ENCODE measurements around the gene PCDHB7.
"Not testable (repeated sequence)": the region's sequence is repeated elsewhere in the genome, so short reads cannot be mapped to it uniquely, and the experiment has no call there.

The PCDHB7 gene

DNA sequence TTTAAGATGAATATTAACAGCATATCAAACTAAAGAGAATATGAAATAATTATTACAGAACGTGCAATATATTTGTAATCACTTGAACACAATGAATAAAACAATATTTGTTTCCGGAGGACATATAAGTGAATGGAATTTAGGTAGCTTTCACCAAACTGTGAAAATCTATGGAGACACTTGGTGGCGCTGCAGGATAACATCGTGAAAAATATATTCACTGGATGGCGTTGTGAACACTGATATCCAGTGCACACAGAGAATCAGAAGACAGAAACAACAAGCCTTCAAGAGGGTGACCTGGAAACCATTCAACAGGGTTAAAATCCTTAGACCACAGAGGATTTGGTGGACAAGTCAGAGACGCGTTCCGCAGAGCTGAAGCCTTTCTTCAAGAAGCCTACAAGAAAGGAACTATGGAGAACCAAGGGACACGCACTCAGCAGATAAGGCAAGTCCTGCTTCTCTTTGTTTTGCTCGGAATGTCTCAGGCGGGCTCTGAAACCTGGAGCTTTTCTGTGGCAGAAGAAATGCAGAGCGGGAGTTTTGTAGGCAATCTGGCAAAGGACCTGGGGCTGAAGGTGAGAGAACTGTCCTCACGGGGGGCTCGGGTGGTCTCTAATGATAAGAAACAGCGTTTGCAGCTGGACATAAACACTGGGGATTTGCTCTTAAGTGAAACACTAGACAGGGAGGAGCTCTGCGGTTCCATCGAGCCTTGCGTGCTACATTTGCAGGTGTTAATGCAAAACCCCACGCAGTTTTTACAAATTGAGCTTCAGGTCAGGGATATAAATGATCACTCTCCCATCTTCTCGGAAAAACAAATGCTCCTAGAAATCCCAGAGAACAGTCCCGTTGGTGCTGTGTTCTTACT is 27.2 kb downstream of the PCDHB7 start, which contains the start of gene PCDHB11:
Gene PCDHB11 (plus strand): TSS at position 269 of the 877 bp plus-strand sequence. CDS start 148 bp downstream, at position 417.
- peak within 1 kb of the TSS; percentile 9 to 17 for H3K4me3 ChIP-seq
- peaks cover 0 to 41% (median 14%) of the 10 kb centered on the region in 3 donors for H3K36me3 ChIP-seq
- TF ChIP-seq, protein P1, sequence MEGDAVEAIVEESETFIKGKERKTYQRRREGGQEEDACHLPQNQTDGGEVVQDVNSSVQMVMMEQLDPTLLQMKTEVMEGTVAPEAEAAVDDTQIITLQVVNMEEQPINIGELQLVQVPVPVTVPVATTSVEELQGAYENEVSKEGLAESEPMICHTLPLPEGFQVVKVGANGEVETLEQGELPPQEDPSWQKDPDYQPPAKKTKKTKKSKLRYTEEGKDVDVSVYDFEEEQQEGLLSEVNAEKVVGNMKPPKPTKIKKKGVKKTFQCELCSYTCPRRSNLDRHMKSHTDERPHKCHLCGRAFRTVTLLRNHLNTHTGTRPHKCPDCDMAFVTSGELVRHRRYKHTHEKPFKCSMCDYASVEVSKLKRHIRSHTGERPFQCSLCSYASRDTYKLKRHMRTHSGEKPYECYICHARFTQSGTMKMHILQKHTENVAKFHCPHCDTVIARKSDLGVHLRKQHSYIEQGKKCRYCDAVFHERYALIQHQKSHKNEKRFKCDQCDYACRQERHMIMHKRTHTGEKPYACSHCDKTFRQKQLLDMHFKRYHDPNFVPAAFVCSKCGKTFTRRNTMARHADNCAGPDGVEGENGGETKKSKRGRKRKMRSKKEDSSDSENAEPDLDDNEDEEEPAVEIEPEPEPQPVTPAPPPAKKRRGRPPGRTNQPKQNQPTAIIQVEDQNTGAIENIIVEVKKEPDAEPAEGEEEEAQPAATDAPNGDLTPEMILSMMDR (IDR thresholded peaks at IDR 0.05), result no peak
- no peaks in the 10 kb centered on the region for H3K27me3 ChIP-seq
- intact Hi-C loops (cut with DNase I; ENCODE audit: low total_unique reads), result no loop called here
- DNase-seq, result no peak
- no peak within 1 kb of the TSS for H3K27ac ChIP-seq
- no peaks in the 10 kb centered on the region for H3K4me1 ChIP-seq
- peaks cover 5 to 95% (median 67%) of the 10 kb centered on the region in 3 donors for H3K9me3 ChIP-seq

DNA sequence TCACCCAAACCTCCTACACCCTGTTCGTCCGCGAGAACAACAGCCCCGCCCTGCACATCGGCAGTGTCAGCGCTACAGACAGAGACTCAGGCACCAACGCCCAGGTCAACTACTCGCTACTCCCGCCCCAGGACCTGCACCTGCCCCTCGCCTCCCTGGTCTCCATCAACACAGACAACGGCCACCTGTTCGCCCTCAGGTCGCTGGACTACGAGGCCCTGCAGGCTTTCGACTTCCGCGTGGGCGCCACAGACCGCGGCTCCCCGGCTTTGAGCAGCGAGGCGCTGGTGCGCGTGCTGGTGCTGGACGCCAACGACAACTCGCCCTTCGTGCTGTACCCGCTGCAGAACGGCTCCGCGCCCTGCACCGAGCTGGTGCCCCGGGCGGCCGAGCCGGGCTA is 28.7 kb downstream of the PCDHB7 start:
- Histone ChIP-seq H3K36me3 (peaks cover 0 to 40% (median 24%) of the 10 kb centered on the region in 3 donors), H3K9me3 (peaks cover 5 to 94% (median 69%) of the 10 kb centered on the region in 3 donors)
- H3K27ac ChIP-seq; H3K27me3 ChIP-seq; H3K4me3 ChIP-seq; DNase-seq; H3K4me1 ChIP-seq; intact Hi-C loops (cut with DNase I; ENCODE audit: low total_unique reads): not testable (repeated sequence)

DNA sequence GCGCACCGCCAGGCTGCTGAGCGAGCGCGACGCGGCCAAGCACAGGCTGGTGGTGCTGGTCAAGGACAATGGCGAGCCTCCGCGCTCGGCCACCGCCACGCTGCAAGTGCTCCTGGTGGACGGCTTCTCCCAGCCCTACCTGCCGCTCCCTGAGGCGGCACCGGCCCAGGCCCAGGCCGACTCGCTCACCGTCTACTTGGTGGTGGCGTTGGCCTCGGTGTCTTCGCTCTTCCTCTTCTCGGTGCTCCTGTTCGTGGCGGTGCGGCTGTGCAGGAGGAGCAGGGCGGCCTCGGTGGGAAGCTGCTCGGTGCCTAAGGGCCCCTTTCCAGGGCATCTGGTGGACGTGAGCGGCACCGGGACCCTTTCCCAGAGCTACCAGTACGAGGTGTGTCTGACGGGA is 29.2 kb downstream of the PCDHB7 start:
- H3K9me3 ChIP-seq, result peaks cover 5 to 94% (median 68%) of the 10 kb centered on the region in 3 donors
- H3K4me1 ChIP-seq; H3K27ac ChIP-seq; H3K4me3 ChIP-seq; intact Hi-C loops (cut with DNase I; ENCODE audit: low total_unique reads); DNase-seq; H3K27me3 ChIP-seq: not testable (repeated sequence)
- peaks cover 0 to 38% (median 24%) of the 10 kb centered on the region in 3 donors for H3K36me3 ChIP-seq

DNA sequence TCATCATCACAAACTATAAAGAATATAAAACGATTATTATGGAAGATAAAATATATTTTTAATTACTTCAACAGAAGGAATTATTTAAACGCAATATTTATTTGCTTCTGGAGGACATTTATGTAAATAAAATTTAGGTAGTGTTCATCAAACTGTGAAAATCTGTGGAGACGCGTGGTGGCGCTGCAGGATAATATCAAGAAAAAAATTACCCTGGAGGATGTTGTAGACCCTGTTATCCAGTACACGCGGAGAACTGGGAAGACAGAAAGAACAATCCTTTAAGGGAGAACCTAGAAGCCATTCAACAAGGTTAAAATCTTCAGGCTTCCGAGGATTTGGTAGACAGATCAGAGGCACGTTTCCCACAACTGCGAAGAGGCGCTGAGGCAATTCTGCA is 36.0 kb downstream of the PCDHB7 start, which contains the start of gene PCDHB12:
Gene PCDHB12 (plus strand): TSS at position 242 of the 400 bp plus-strand sequence. CDS start 189 bp downstream, outside the sequence.
- Histone ChIP-seq H3K27me3 (no peaks in the 10 kb centered on the region), H3K27ac (no peak within 1 kb of the TSS), H3K4me1 (no peaks in the 10 kb centered on the region), H3K36me3 (peaks cover 0 to 24% (median 15%) of the 10 kb centered on the region in 3 donors), H3K4me3 (peak within 1 kb of the TSS; percentile 22 to 23), H3K9me3 (peaks cover 0 to 96% (median 50%) of the 10 kb centered on the region in 3 donors)
- TF ChIP-seq, protein P1 (IDR thresholded peaks at IDR 0.05), result no peak
- intact Hi-C loops (cut with DNase I; ENCODE audit: low total_unique reads), result no loop called here
- no peak for DNase-seq

DNA sequence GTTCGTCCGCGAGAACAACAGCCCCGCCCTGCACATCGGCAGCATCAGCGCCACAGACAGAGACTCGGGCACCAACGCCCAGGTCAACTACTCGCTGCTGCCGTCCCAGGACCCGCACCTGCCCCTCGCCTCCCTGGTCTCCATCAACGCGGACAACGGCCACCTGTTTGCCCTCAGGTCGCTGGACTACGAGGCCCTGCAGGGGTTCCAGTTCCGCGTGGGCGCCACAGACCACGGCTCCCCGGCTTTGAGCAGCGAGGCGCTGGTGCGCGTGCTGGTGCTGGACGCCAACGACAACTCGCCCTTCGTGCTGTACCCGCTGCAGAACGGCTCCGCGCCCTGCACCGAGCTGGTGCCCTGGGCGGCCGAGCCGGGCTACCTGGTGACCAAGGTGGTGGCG is 37.8 kb downstream of the PCDHB7 start:
- intact Hi-C loops (cut with DNase I; ENCODE audit: low total_unique reads); H3K4me1 ChIP-seq; H3K27ac ChIP-seq; DNase-seq; H3K4me3 ChIP-seq; H3K27me3 ChIP-seq: not testable (repeated sequence)
- Histone ChIP-seq H3K36me3 (peaks cover 0 to 22% (median 11%) of the 10 kb centered on the region in 3 donors), H3K9me3 (peaks cover 0 to 94% (median 57%) of the 10 kb centered on the region in 3 donors)

DNA sequence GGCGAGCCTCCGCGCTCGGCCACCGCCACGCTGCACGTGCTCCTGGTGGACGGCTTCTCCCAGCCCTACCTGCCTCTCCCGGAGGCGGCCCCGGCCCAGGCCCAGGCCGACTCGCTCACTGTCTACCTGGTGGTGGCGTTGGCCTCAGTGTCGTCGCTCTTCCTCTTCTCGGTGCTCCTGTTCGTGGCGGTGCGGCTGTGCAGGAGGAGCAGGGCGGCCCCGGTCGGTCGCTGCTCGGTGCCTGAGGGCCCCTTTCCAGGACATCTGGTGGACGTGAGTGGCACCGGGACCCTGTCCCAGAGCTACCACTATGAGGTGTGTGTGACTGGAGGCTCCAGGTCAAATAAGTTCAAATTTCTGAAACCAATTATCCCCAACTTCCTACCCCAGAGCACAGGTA is 38.4 kb downstream of the PCDHB7 start:
- intact Hi-C loops (cut with DNase I; ENCODE audit: low total_unique reads); H3K4me3 ChIP-seq; DNase-seq; H3K4me1 ChIP-seq; H3K27ac ChIP-seq; H3K27me3 ChIP-seq: not testable (repeated sequence)
- Histone ChIP-seq H3K9me3 (peaks cover 0 to 93% (median 62%) of the 10 kb centered on the region in 3 donors), H3K36me3 (peaks cover 0 to 20% (median 8%) of the 10 kb centered on the region in 3 donors)

DNA sequence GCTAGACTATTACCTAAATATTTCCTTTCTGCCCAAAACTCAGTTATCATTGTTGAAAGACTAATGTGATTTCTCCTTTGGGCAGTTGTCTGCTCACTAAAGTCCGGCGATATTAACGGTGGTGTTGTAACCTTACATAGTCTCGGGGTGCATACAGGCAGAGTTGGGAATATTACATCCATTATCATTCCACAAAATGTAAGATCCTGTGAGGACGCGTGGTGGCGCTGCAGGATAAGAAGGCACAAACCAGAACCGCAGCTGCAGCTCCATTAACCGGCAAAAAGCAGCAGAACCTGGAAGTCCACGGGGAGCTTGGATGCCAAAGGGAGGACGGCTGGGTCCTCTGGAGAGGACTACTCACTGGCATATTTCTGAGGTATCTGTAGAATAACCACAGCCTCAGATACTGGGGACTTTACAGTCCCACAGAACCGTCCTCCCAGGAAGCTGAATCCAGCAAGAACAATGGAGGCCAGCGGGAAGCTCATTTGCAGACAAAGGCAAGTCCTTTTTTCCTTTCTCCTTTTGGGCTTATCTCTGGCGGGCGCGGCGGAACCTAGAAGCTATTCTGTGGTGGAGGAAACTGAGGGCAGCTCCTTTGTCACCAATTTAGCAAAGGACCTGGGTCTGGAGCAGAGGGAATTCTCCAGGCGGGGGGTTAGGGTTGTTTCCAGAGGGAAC is 41.4 kb downstream of the PCDHB7 start, which contains the start of gene PCDHB13:
Gene PCDHB13 (plus strand): TSS at position 264 of the 684 bp plus-strand sequence. CDS start 205 bp downstream, at position 469.
- TF ChIP-seq, protein P1 (IDR thresholded peaks at IDR 0.05), result peak; percentile 15 to 16
- Histone ChIP-seq H3K4me3 (peak within 1 kb of the TSS in 1 of 2 donors; percentile 22), H3K36me3 (peaks cover 5 to 34% (median 28%) of the 10 kb centered on the region in 3 donors), H3K9me3 (peaks cover 14 to 95% (median 72%) of the 10 kb centered on the region in 3 donors)
- H3K4me1 ChIP-seq; H3K27me3 ChIP-seq; intact Hi-C loops (cut with DNase I; ENCODE audit: low total_unique reads); DNase-seq; H3K27ac ChIP-seq: not testable (repeated sequence)

DNA sequence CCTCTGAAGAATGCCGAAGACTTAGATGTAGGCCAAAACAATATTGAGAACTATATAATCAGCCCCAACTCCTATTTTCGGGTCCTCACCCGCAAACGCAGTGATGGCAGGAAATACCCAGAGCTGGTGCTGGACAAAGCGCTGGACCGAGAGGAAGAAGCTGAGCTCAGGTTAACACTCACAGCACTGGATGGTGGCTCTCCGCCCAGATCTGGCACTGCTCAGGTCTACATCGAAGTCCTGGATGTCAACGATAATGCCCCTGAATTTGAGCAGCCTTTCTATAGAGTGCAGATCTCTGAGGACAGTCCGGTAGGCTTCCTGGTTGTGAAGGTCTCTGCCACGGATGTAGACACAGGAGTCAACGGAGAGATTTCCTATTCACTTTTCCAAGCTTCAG is 42.1 kb downstream of the PCDHB7 start:
- H3K4me3 ChIP-seq; H3K27me3 ChIP-seq; H3K4me1 ChIP-seq; intact Hi-C loops (cut with DNase I; ENCODE audit: low total_unique reads); H3K27ac ChIP-seq; DNase-seq: not testable (repeated sequence)
- peaks cover 5 to 37% (median 35%) of the 10 kb centered on the region in 3 donors for H3K36me3 ChIP-seq
- H3K9me3 ChIP-seq, result peaks cover 19 to 95% (median 72%) of the 10 kb centered on the region in 3 donors

DNA sequence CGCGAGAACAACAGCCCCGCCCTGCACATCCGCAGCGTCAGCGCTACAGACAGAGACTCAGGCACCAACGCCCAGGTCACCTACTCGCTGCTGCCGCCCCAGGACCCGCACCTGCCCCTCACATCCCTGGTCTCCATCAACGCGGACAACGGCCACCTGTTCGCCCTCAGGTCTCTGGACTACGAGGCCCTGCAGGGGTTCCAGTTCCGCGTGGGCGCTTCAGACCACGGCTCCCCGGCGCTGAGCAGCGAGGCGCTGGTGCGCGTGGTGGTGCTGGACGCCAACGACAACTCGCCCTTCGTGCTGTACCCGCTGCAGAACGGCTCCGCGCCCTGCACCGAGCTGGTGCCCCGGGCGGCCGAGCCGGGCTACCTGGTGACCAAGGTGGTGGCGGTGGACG is 43.1 kb downstream of the PCDHB7 start:
- H3K4me1 ChIP-seq; H3K27me3 ChIP-seq; H3K27ac ChIP-seq; H3K4me3 ChIP-seq; DNase-seq; intact Hi-C loops (cut with DNase I; ENCODE audit: low total_unique reads): not testable (repeated sequence)
- Histone ChIP-seq H3K36me3 (peaks cover 5 to 45% (median 30%) of the 10 kb centered on the region in 3 donors), H3K9me3 (peaks cover 19 to 95% (median 73%) of the 10 kb centered on the region in 3 donors)

DNA sequence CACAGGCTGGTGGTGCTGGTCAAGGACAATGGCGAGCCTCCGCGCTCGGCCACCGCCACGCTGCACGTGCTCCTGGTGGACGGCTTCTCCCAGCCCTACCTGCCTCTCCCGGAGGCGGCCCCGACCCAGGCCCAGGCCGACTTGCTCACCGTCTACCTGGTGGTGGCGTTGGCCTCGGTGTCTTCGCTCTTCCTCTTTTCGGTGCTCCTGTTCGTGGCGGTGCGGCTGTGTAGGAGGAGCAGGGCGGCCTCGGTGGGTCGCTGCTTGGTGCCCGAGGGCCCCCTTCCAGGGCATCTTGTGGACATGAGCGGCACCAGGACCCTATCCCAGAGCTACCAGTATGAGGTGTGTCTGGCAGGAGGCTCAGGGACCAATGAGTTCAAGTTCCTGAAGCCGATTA is 43.6 kb downstream of the PCDHB7 start:
- intact Hi-C loops (cut with DNase I; ENCODE audit: low total_unique reads); DNase-seq; H3K27ac ChIP-seq: not testable (repeated sequence)

More for the DNA sequence above, 43.6 kb downstream of the PCDHB7 start:
- not testable (repeated sequence) for H3K4me3 ChIP-seq, H3K27me3 ChIP-seq, H3K4me1 ChIP-seq
- Histone ChIP-seq H3K9me3 (peaks cover 24 to 97% (median 75%) of the 10 kb centered on the region in 3 donors), H3K36me3 (peaks cover 5 to 50% (median 30%) of the 10 kb centered on the region in 3 donors)
